Measurements from ENCODE around the gene PRDM15.

PRDM15 gene

DNA sequence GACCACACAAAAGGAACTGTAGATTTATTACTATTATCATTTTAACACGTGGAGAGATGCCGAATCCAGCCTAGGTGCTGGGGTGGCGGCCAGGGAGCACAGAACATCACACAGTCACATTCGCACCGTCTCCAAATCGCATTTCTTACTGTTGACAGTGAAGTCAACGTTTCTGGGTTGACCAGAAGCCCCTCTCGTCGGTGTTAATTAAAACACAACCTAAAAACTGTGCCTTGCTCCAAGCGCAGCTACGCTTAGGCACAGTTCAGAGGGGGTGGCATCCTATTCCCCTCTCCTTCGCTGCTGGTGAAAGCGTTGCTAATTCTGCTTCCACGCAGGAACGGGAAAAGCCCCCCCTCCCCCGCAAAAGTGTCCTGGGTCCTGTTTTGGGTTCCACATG is 116.4 kb downstream of the PRDM15 start:
- DNase-seq (ENCODE audit: low spot score), result no peak

DNA sequence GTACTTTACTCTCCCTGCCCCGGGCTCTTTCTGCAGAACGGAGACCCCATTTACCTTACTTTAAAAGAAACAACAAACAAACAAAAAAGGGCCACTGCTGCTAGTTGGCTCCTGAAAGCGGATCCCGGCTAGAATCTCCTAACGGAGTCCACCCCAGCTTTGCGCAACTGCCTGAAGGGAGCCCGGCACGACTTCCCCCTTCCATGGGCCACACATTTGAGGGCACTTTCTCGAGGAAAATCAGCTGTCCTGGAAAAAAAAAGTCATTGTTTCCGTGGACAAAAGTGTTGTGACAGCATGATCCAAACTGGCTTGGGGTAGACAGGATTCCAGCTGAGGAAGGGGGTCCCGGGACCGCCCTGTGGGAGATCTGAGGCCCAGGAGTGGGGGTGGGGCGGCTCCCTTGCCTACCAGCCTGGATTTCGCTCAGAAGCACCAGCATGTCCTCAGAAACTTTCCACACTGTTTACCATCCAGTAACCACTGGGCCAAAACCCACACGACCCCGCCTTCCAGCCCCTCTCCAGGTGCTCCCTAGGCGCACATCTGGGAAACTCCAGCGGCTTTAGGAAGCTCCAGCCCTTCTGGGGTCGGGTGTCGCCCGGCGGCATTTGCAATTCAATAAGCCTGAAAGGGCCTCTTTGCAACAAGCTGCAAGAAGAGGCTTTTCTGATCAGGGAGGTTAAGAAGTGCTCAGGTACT is 117.1 kb downstream of the PRDM15 start:
- DNase-seq (ENCODE audit: low spot score), result no peak

DNA sequence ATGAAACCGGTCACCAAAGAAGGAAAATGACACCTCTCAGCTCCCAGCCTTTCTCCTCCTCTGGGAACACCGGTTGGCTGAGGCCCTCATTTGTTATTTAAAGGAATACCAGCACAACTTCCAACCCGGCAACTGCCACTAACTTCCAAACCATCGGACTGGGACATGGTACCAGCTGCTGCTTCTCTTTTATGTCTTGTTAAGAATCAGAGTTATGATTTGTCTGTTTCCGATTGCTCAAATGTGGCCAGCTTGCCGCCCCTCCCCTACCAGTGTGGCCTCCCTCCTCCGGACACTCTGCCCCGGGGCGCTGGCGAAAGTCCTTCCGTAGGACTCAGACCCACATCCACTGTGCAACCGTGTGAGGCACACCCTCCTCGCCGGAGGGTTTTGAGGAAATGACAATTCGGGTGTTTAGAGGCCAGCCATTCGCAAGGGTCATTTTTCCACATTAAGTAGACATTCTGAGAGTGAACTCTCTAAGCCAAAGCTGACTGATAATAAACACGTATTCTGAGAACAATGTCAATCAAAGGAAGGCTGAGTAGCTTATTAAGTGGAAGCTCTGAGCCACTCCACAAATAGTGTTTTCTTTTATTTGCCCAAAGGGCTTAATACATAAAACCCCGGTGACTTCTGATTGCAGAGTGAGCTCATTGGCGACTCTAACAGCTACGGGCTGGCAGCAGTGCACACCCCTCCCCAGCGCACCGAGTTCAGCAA is 117.8 kb downstream of the PRDM15 start:
- DNase-seq (ENCODE audit: low spot score), result no peak

DNA sequence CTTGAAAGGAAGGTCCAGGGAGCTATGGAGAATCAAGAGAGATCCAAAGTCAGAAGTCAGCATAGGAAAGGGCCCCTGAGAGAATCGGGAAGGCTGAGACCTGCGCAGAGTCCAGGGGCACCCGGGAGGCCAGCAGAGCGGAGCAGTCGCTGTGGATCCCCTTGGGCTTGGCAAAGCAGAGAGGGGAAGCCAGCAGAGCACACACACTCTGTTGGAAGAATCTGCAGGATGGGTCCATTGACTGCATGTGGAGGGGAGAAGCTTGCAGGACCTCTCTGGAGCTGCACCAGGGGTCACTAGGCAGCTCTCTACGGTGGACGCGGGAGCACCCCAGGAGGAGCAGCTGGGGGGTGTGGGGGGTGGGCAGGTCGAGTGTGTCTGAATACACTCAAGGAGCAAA is 118.7 kb downstream of the PRDM15 start:
- no peak for DNase-seq (ENCODE audit: low spot score)

DNA sequence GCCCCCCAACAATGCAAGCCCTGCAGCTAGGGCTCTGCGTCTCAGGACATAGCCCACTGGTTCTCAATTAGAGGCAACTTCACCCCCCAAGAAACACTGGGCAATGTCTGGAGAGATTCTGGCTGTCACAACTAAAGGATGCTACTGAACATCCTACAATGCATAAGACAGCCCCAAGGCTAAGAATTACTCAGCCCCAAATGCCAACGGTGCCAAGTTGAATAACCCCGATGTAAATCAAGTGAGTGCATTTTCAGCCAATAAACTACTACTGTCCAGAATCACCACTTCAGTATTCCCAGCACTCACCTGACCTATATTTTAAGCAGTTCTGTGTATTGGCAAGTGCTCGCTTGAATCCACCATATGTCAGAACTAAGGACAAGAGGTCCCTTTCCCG is 119.2 kb downstream of the PRDM15 start:
- no peak for DNase-seq (ENCODE audit: low spot score)

DNA sequence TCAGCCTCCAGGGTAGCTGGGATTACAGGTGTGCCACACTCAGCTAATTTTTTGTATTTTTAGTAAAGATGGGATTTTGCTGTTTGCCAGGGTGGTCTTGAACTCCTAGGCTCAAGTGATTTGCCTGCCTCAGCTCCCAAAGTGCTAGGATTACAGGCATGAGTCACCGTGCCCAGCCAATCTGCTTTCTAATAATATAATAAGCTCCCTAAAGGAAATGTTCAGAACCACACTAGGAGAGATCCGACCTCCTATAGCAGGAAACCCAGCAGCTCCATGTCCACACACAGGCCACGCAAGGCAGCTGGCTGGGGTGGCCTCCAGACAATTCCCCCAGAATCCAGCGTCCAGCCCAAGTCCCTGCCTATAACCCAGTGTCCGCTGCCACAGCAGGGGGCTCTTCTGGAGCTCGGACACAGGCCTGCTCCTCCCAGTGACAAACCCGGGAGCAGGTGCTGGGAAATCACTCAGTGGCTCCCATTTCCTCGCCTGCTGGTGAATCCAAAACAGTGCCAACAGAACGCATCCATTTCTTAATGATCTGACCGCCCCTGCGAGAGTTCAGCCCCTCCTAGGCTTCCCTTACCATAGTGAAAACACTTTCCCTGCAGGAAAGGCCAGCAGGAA is 119.8 kb downstream of the PRDM15 start:
- no peak for DNase-seq (ENCODE audit: low spot score)

DNA sequence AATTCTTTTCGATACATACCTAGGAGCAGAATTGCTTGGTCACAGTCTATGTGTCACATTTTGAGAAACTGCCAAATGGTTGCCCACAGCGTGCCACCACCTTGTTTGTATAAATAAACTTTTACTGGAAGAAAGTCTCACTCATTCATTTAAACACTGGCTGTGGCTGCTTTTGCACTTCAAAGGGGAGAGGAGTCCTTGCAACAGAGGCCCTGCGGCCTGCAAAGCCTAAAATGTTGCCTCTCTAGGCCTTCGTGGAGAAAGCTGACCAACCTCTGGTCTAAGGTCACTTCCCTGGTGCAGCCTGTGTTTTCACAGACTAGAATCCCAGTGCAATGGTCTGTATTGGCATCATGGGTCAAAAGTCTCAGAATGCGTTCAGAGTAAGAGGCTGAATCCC is 120.6 kb downstream of the PRDM15 start:
- no peak for DNase-seq (ENCODE audit: low spot score)

DNA sequence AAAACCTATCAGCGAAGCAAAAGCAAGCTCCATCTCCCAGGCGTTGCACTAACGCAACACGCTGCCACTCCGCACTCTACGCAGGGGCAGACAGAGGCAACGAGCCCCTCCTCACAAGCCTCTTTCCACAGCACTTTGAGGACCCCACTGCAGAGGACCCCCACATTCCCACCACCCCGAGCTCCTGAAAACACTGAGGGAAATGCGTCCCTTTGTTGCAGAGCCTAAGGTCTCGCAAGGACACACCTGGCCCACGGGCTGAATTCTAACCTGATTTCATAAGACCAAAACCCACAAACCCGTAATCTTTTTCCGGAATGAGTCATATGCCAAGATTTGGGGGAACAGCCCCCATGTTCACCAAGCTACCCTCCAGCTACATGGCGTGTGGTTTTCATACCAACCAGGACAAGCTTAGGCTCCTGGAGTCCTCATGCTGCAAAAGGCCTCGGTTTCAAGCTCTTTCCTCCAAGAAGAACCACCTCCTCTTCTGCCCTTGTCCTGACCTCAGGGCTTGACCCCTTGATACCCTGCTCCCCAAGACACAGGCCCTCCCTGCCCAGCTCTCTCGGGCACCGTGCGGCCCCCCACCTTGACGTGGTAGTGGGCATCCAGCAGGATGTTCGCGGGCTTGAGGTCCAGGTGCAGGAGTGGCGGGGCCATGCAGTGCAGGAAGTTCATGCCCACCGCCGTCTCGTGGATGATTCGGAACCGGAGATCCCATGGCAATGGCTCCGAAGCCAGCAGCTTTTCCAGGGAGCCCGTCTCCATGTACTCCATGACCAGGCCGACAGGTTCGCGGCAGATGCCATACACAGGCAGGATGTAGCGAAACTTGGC is 123.0 kb downstream of the PRDM15 start:
- DNase-seq (ENCODE audit: low spot score), result no peak

DNA sequence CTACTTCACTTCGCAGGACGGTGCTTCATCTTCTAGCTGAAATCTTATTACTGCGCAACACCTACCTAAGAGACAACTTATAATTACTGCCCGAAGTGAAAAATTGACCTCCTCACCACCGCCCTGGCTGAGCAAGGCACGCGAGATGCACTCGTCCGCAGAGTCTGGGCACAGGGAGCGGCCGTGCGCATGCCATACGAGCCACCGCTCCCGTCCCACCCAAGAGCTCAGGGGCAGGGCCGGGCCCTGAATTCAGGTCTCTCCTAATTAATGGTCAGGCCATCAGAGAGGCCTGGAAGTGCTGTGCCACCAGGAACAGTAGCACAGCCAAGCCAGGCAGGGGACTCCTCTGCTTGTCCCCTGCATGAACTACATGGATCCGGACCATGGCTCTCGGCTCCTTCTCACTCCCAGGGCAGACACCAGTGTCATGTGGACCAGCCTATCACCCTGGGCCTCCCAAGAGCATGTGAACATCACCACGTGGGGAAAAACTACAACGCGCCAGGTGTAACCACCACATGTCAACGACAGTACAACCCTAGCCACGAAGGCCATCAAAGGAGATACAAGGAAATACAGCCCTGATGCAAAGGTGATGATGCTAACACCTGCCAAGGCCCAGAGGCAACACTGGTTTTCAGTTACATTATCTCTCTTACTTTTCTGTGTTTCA is 123.7 kb downstream of the PRDM15 start:
- no peak for DNase-seq (ENCODE audit: low spot score)

DNA sequence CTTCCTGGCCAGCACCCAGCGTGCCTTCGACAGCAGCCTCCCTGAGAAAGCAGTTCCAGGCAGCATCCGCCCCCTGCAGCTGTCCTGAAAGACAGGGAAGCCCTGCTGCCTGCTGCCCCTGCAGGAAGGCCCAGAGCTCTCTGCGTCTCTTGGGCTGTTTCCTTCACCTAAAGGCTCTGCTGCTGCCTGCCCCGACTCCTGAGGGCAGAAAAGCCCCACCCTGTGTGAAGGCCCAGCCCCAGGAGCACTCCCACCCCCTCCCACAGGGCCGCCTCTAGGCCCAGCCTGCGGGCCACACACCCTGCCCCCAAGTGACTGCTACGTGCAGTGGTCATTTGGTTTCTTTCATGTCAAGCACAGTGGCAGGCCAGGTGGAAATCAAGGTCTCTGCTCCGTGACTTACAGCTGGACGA is 124.7 kb downstream of the PRDM15 start:
- no peak for DNase-seq (ENCODE audit: low spot score)

DNA sequence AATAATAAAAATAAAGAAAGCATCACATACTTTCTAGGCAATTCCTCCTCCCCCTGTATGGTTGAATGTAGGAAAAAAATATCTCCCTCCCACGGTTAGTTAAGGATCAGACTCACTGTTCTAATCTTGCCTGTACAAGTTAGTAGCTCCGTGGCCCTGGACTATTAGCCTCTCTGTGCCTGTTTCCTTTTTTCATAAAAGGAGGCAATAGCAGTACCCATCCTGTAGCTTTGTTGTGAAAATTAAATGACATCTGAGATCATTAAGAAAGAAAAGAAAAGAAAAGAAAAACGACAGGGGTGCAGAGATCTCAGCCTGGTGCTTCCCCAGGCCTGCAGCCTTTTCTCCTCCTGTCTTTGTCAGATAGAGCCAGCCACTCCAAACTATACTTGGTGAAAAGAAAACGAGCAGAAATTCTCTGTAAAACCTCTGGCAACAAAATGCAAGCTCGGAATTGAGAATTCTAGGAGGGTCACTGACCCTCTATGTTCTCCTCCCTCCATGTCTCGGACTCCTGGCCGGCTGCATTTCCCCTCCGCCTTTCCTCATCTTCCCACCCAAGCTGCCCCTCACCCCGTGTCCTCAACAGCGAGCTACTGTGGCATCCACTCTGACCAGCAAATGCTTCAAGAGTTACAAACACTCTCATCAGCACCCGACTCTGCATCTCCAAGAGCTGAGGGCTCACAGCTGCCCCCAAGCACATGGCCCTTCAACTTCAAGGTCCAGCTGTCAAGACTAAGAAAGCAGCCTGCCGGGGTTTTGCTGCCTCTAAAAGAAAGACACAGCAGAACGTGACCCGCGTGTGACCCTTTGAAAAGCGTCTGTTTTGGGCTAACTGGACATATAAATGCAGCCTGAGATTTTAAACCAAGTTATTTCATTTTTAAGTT is 125.9 kb downstream of the PRDM15 start:
- no peak for DNase-seq (ENCODE audit: low spot score)

DNA sequence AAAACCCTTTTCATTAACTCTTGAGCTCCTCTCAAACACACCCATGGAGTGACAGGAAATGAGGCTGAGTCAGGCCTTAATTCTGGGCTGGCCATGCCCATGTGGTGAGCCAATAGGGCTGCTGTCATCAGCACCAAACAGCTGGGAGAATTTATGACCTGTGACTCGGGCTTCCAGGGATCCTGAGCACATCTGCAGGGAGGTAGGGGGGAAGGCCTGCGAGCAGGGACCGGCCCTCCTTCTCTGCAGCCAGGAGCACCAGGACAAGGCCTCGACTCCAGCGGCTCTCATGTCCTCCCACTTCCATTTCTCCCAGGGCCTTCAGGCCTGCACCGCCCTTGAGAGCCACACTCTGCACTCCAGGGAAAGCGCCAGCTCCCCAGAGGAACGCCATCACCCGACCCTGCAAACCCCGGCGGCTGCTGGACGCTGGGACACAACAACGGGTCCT is 126.9 kb downstream of the PRDM15 start:
- DNase-seq (ENCODE audit: low spot score), result no peak

DNA sequence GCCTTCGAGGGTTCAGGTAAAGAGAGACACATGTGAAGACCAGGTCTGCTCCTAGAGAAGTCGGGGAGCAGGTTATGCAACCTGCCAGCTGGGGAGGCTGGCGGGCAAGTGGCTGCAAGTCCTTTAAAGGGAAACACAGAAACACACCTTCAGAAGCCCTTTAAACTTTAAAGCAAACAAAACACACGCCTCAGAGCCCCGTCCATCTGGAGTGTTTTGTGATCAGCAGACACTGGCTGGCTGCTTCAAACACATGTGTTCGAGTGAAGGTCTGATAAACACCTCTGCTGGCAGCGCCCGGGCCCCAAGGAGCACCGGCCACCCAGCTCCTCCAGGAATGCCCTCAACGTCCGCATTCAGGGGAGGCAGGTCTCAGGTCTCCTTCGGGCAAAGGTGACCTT is 127.5 kb downstream of the PRDM15 start:
- DNase-seq (ENCODE audit: low spot score), result no peak

DNA sequence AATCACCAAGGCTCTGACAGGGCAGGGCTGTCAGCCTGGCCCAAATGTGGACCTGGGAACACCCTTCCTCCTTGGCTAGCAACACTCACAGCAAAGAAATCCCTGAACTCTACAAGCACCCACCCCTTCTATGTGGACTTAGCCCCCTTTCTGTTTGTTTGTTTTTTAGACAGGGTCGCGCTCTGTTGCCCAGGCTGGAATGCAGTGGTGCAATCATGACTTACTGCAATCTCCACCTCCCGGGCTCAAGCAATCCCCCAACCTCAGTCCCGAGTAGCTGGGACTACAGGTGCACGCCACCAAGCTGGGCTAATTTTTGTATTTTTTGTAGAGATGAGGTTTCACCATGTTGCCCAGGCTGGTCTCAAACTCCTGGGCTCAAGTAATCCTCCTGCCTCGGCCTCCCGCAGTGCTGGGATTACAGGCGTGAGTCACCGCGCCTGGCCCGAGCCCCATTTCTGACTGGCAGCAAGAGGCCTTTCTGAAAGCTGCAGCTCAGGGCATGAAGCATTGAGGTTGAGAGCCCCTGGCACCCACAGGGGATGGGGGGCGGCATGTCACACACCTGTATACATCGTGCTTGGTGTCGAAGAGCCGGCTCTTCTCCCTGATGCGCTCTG is 128.5 kb downstream of the PRDM15 start:
- no peak for DNase-seq (ENCODE audit: low spot score)

DNA sequence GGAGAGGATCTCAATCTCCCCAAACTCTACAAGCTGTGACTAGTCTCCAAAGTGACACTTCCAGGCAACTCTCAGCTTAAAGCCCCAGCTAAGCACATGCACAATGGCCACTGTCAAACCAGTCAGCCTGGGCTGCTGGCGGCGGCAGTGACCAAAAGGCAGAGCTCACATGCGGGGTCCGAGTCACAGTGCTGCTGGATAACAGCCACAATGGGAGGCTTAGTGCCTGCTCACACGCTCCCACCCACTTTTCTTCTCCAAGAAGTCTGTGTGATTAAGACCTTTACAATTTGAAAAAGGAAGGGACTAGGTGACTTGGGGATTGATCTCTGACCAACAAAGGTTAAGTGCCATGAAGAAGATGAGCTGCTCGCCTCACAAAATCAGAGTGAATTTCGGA is 129.1 kb downstream of the PRDM15 start:
- DNase-seq (ENCODE audit: low spot score), result no peak

DNA sequence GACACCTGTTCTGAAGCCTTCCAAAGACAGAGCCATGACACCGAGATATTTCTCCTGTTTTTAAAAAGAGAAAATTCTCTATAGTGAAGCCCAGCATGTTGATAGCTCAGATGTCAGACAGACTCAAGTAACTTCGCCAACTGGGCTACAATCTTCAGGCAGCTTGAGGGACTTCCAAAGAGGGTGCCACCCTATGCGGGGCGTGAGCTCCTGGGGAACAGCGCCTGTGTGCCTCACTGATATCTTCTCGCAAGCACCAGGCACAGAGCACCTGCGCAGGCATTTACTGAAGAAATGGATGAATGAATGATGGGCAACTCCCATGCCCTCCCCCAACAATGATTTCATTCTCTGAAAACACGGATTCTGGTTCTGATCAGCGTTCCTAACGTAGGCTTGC is 129.9 kb downstream of the PRDM15 start:
- DNase-seq (ENCODE audit: low spot score), result no peak
